Thyroid gland (tissue), 4 donors: ENCODE data around the gene CHMP4B. TPM values are rescaled to one million over a fixed set of nuclear protein-coding genes. Genes with fewer than 3 reads are reported as not detected.
A peak's percentile ranks its signal among the peaks of the same experiment; 100 is the strongest.

ENCODE experiments used
- DNase-seq, 2 donors: peaks; one replicate each; pipeline ENCODE4 v3.0.0-alpha.2; 2019
- H3K27ac ChIP-seq, 3 donors: fragments of 200-600 bp; sonication (generic); 1 replicate in 2 of 3; 2 replicates in 1 of 3; pipeline ENCODE4 v1.5.1; 2016 to 2019; ENCODE audit warnings: mild to moderate bottlenecking in 1 of 3, moderate library complexity in 1 of 3
- H3K27me3 ChIP-seq: fragments of 200-600 bp; sonication (generic); one replicate; pipeline ENCODE4 v1.5.1; 2019
- H3K36me3 ChIP-seq, 2 donors: fragments of 200-600 bp; sonication (generic); one replicate each; pipeline ENCODE4 v1.5.1; 2016 to 2019
- H3K4me1 ChIP-seq, 2 donors: fragments of 200-600 bp; sonication (generic); one replicate each; pipeline ENCODE4 v1.5.1; 2017 to 2019
- H3K4me3 ChIP-seq, 3 donors: fragments of 200-600 bp; sonication (generic); replicated peaks in 1 of 3; 1 replicate in 2 of 3; 2 replicates in 1 of 3; pipeline ENCODE4 v1.5.1; 2016; ENCODE audit warnings: mild to moderate bottlenecking in 1 of 3
- H3K9me3 ChIP-seq: fragments of 200-600 bp; sonication (generic); one replicate; pipeline ENCODE4 v1.5.1; 2017
- CTCF ChIP-seq, 6 experiments: fragments of 200-600 bp in 3 of 6; fragments of 450-650 bp in 3 of 6; sonication (generic) in 3 of 6; IDR thresholded peaks; one replicate each; pipeline ENCODE4 v1.5.1; 2016 to 2019; ENCODE audit warnings: antibody characterized with exemption in 6 of 6, mild to moderate bottlenecking in 2 of 6, inconsistent platforms in 1 of 6, moderate library complexity in 1 of 6
- POLR2A ChIP-seq, 2 donors: fragments of 450-650 bp; IDR thresholded peaks; one replicate each; pipeline ENCODE4 v1.6.1; 2017; ENCODE audit warnings: antibody characterized with exemption in 2 of 2, mild to moderate bottlenecking in 2 of 2, moderate library complexity in 1 of 2
- WGBS, 2 donors: methylation state at CpG; one replicate each; pipeline ENCODE4 v1.1.5; 2017; 5-methylcytosine and 5-hydroxymethylcytosine counted together
- intact Hi-C: fragments of 100-400 bp; cut with DNase I; formaldehyde crosslinking; loops from one replicate; pipeline ENCODE4 v1.15.1; 2023
- total RNA-seq, 4 donors: library from RNA; depleted of rRNA; stranded (reverse); fragments of >200 nt; gene quantifications; one replicate each; pipeline ENCODE4 v1.2.3, GENCODE V29; 2016

The CHMP4B gene
- total RNA-seq, 4 donors from 2014 or later, result 70.3 to 93.5 (median 85.7) TPM

GRCh38 chr20:33859157-33859695 lies 48.1 kb downstream of the CHMP4B start:
- intact Hi-C loops, result no loop called here

DNA sequence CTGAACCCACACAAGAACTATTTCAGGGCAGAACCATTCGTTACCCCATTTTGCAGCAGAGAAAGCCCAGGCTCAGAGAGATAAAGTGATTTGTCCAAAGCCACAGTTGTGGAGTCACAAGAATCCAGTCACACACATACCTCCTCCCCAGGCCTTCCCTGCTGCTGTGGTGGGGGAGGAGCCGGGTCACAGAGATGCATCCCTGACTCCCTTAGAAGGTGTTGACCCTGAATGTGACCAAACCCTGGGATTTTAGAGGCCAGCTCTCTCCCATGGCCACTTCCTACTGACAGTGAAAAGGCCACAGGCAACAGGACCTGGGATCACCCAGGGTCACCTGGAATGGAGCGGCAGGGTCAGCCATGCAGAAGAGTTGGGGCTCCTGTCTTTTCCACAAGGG lies 48.6 kb downstream of the CHMP4B start:
- intact Hi-C loops, result loop anchor here (5.0 to 10.0 kb wide), 2 partner anchors 125 to 268 kb away; no protein-coding TSS in a partner anchor
- no peak overlapping the region for H3K4me3 ChIP-seq
- H3K4me1 ChIP-seq, result peaks cover 6 to 7% of the 10 kb centered on the region in 2 donors
- TF ChIP-seq CTCF (IDR thresholded peaks at IDR 0.05) (no peak), POLR2A (IDR thresholded peaks at IDR 0.05) (no peak)
- 83 to 97% methylated on average over 3 of the region's 3 CpGs for WGBS, 2 donors
- no peaks in the 10 kb centered on the region for H3K9me3 ChIP-seq
- no peak overlapping the region for H3K27ac ChIP-seq
- no peak for DNase-seq
- H3K27me3 ChIP-seq, result no peaks in the 10 kb centered on the region
- peaks cover 5 to 7% of the 10 kb centered on the region in 2 donors for H3K36me3 ChIP-seq

More at GRCh38 chr20:33859157-33859695, 48.1 kb downstream of the CHMP4B start:
- DNase-seq, result no peak
- TF ChIP-seq POLR2A (IDR thresholded peaks at IDR 0.05) (no peak), CTCF (IDR thresholded peaks at IDR 0.05) (no peak)
- Histone ChIP-seq H3K9me3 (no peaks in the 10 kb centered on the region), H3K27ac (no peak overlapping the region), H3K27me3 (no peaks in the 10 kb centered on the region), H3K36me3 (peaks cover 10 to 11% of the 10 kb centered on the region in 2 donors), H3K4me3 (no peak overlapping the region), H3K4me1 (peaks cover 6 to 7% of the 10 kb centered on the region in 2 donors)
- WGBS, 2 donors, result 86 to 87% methylated on average over 11 to 12 of the region's 12 CpGs

- WGBS, 2 donors, result 91 to 98% methylated on average over 8 to 9 of the region's 9 CpGs
- intact Hi-C loops, result loop anchor here (5.0 to 10.0 kb wide), 2 partner anchors 123 to 266 kb away; no protein-coding TSS in a partner anchor
- no peak for DNase-seq
Observed at GRCh38 chr20:33861458-33861857, 50.3 kb downstream of the CHMP4B start.

GRCh38 chr20:33862709-33863403 lies 51.7 kb downstream of the CHMP4B start:
- Histone ChIP-seq H3K9me3 (no peaks in the 10 kb centered on the region), H3K36me3 (no peaks in the 10 kb centered on the region), H3K27me3 (no peaks in the 10 kb centered on the region), H3K4me1 (peaks cover 15% of the 10 kb centered on the region in 2 donors), H3K4me3 (no peak overlapping the region), H3K27ac (peak overlapping the region in 2 of 3 donors; percentile 32 to 61)
- intact Hi-C loops, result loop anchor here (2.0 to 10.0 kb wide), 3 partner anchors 122 to 264 kb away; no protein-coding TSS in a partner anchor
- peak; percentile 74 to 75 for DNase-seq
- no peak for TF ChIP-seq POLR2A (IDR thresholded peaks at IDR 0.05)
- peak; percentile 31 to 73 (median 60) for TF ChIP-seq CTCF (IDR thresholded peaks at IDR 0.05)
- 25 to 36% methylated on average over 12 to 23 of the region's 32 CpGs for WGBS, 2 donors

More at GRCh38 chr20:33861458-33861857, 50.3 kb downstream of the CHMP4B start:
- no peaks in the 10 kb centered on the region for H3K9me3 ChIP-seq
- H3K4me3 ChIP-seq, result no peak overlapping the region
- H3K36me3 ChIP-seq, result no peaks in the 10 kb centered on the region
- H3K4me1 ChIP-seq, result peaks cover 6 to 7% of the 10 kb centered on the region in 2 donors
- no peak for TF ChIP-seq CTCF (IDR thresholded peaks at IDR 0.05)
- TF ChIP-seq POLR2A (IDR thresholded peaks at IDR 0.05), result no peak
- H3K27me3 ChIP-seq, result no peaks in the 10 kb centered on the region
- H3K27ac ChIP-seq, result no peak overlapping the region
